ENCODE measurements around the gene PSME4. TPM values are rescaled to one million over a fixed set of nuclear protein-coding genes. Genes with fewer than 3 reads are reported as not detected.
A peak's percentile ranks its signal among the peaks of the same experiment; 100 is the strongest.

Gene PSME4
- total RNA-seq, 2 donors from 2014 or later = 50.1 to 56.0 TPM

DNA sequence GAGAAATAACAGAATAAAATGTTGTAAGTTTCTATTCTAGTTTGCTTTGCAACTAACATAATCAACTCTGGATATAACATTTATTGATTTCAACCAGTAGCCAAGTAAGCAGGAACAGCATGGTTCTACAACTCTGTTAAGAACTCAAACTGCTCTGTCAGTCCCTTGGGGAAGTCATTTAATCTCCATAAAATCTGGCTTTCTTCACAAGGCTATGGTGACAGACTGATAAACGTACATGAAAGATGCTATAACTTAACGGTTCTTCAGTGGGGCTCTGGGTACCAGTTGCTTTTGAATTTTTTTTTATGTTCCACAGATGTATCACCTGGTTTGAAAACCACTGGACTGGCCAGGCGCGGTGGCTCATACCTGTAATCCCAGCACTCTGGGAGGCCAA lies 10.3 kb downstream of the PSME4 start:
- H3K27ac ChIP-seq = no peak overlapping the region
- no peak for DNase-seq (ENCODE audit: low spot score)
- H3K9me3 ChIP-seq = no peaks in the 10 kb centered on the region
- TF ChIP-seq, protein P1, sequence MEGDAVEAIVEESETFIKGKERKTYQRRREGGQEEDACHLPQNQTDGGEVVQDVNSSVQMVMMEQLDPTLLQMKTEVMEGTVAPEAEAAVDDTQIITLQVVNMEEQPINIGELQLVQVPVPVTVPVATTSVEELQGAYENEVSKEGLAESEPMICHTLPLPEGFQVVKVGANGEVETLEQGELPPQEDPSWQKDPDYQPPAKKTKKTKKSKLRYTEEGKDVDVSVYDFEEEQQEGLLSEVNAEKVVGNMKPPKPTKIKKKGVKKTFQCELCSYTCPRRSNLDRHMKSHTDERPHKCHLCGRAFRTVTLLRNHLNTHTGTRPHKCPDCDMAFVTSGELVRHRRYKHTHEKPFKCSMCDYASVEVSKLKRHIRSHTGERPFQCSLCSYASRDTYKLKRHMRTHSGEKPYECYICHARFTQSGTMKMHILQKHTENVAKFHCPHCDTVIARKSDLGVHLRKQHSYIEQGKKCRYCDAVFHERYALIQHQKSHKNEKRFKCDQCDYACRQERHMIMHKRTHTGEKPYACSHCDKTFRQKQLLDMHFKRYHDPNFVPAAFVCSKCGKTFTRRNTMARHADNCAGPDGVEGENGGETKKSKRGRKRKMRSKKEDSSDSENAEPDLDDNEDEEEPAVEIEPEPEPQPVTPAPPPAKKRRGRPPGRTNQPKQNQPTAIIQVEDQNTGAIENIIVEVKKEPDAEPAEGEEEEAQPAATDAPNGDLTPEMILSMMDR (IDR thresholded peaks at IDR 0.05) = no peak
- no peak overlapping the region for H3K4me3 ChIP-seq
- ATAC-seq (ENCODE audit: insufficient number of reproducible peaks, low FRiP score, low read depth) = no peak
- H3K27me3 ChIP-seq (replicated peaks; ENCODE audit: insufficient read depth) = no peaks in the 10 kb centered on the region
- no peaks in the 10 kb centered on the region for H3K36me3 ChIP-seq
- H3K4me1 ChIP-seq (ENCODE audit: control insufficient read depth in 1 of 2, low read depth in 2 of 2) = peaks cover 18 to 45% of the 10 kb centered on the region in 2 donors

DNA sequence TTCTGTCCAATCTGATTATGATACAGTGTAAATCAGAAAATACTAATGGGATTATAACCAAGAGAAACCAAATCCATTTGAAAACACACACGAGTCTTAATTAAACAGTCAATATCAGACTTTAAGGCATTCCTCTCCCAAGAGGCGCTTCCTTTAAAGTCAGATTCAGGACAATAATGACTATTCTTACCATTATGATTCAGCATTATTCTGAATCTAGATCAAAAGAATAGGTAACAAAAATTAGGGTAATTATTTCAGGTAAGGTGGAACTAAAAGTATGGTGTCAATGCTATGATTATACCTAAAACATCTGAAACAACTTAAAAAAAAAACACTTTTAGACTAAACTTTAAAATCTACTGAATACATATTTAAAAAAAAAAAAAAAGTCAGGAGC lies 12.3 kb downstream of the PSME4 start:
- DNase-seq (ENCODE audit: low spot score) = no peak
- Histone ChIP-seq H3K27ac (no peak overlapping the region), H3K4me1 (ENCODE audit: control insufficient read depth in 1 of 2, low read depth in 2 of 2) (peaks cover 10 to 31% of the 10 kb centered on the region in 2 donors), H3K9me3 (no peaks in the 10 kb centered on the region), H3K4me3 (no peak overlapping the region), H3K36me3 (no peaks in the 10 kb centered on the region), H3K27me3 (replicated peaks; ENCODE audit: insufficient read depth) (no peaks in the 10 kb centered on the region)
- ATAC-seq (ENCODE audit: insufficient number of reproducible peaks, low FRiP score, low read depth) = no peak
- TF ChIP-seq, protein P1 (IDR thresholded peaks at IDR 0.05) = no peak

DNA sequence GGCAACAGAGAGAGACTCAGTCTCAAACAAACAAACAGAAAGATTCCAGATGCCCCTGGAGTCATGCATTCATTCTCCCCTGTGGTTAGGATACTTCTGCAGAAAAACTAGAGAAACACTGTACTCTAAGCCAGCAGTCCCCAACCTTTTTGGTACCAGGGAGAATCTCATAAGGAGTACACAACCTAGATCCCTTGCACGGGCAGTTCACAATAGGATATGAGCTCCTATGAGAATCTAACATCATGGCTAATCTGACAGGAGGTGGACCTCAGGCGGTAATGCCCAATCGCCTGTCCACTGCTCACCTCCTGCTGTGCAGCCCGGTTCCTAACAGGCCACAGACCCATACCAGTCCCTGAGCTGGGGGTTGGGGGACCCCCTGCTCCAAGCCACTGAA lies 18.3 kb downstream of the PSME4 start:
- no peak overlapping the region for H3K4me3 ChIP-seq
- peaks cover 10 to 11% of the 10 kb centered on the region in 2 donors for H3K4me1 ChIP-seq (ENCODE audit: control insufficient read depth in 1 of 2, low read depth in 2 of 2)
- TF ChIP-seq, protein P1 (IDR thresholded peaks at IDR 0.05) = no peak
- DNase-seq (ENCODE audit: low spot score) = no peak
- peaks cover 4% of the 10 kb centered on the region for H3K36me3 ChIP-seq
- no peak for ATAC-seq (ENCODE audit: insufficient number of reproducible peaks, low FRiP score, low read depth)
- H3K27ac ChIP-seq = no peak overlapping the region
- no peaks in the 10 kb centered on the region for H3K27me3 ChIP-seq (replicated peaks; ENCODE audit: insufficient read depth)
- no peaks in the 10 kb centered on the region for H3K9me3 ChIP-seq

GRCh38 chr2:53949457-53949856 lies 21.3 kb downstream of the PSME4 start:
- ATAC-seq (ENCODE audit: insufficient number of reproducible peaks, low FRiP score, low read depth) = no peak
- H3K27me3 ChIP-seq (replicated peaks; ENCODE audit: insufficient read depth) = no peaks in the 10 kb centered on the region
- H3K4me1 ChIP-seq (ENCODE audit: control insufficient read depth in 1 of 2, low read depth in 2 of 2) = peaks cover 21 to 22% of the 10 kb centered on the region in 2 donors
- DNase-seq (ENCODE audit: low spot score) = no peak
- no peaks in the 10 kb centered on the region for H3K9me3 ChIP-seq
- H3K27ac ChIP-seq = no peak overlapping the region
- no peak overlapping the region for H3K4me3 ChIP-seq
- H3K36me3 ChIP-seq = peaks cover 11% of the 10 kb centered on the region
- TF ChIP-seq, protein P1 (IDR thresholded peaks at IDR 0.05) = no peak

GRCh38 chr2:53945538-53945937 lies 25.3 kb downstream of the PSME4 start:
- H3K9me3 ChIP-seq = no peaks in the 10 kb centered on the region
- H3K4me1 ChIP-seq (ENCODE audit: control insufficient read depth in 1 of 2, low read depth in 2 of 2) = peaks cover 18 to 22% of the 10 kb centered on the region in 2 donors
- peak overlapping the region; percentile 19 for H3K4me3 ChIP-seq
- no peak for DNase-seq (ENCODE audit: low spot score)
- H3K27me3 ChIP-seq (replicated peaks; ENCODE audit: insufficient read depth) = no peaks in the 10 kb centered on the region
- ATAC-seq (ENCODE audit: insufficient number of reproducible peaks, low FRiP score, low read depth) = no peak
- TF ChIP-seq, protein P1 (IDR thresholded peaks at IDR 0.05) = no peak
- H3K36me3 ChIP-seq = peaks cover 11% of the 10 kb centered on the region
- H3K27ac ChIP-seq = peak overlapping the region in 1 of 2 donors; percentile 26

Measured in thoracic aorta (tissue), 2 donors.